Fibroblast of peridontal ligament (primary cell): ENCODE results near the gene PPP1CA.
"Not testable (repeated sequence)": the region's sequence is repeated elsewhere in the genome, so short reads cannot be mapped to it uniquely, and the experiment has no call there.

Experiments used
- DNase-seq: peaks from one replicate; pipeline ENCODE4 v3.0.0-alpha.2; 2010; ENCODE audit errors: extremely low read depth

Gene PPP1CA

DNA sequence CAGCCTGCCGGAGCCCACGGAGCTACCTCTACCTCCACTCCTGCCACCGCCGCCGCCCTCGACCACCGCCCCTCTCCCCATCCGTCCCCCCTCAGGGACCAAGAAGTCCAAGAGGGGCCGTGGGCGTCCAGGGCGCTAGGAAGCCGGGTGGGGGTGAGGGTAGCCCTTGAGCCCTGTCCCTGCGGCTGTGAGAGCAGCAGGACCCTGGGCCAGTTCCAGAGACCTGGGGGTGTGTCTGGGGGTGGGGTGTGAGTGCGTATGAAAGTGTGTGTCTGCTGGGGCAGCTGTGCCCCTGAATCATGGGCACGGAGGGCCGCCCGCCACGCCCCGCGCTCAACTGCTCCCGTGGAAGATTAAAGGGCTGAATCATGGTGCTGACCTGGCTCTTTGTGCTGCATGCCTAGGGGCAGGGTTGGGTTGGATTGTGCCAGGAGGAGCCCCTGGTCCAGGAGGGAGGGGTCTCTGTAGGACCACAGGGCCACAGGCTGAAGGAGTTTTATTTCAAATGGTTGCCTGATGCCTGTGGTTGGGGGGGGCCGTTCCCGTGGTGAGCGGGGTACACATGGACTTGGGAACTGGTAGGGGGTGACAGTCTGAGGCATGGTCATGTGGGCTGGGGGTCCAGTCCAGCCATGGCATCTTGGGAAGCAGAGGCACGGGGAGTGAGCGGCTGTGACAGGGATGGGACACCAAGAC is 33.5 kb upstream of the PPP1CA start:
- DNase-seq, result no peak

DNA sequence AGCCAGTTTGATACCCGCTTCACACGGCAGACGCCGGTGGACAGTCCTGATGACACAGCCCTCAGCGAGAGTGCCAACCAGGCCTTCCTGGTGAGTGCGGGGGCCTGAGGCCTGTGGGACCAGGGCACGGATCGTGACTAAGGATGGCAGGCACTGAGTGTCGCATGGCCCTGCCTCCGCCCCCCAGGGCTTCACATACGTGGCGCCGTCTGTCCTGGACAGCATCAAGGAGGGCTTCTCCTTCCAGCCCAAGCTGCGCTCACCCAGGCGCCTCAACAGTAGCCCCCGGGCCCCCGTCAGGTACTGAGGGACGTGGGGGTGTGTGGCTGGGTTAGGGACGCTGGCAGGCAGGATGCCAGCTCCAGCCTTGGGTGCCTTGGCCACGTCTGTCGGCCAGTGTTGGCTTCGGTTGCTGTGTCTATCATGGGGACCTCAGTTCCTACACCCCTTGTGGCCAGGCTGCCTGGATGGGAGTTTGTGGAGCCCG is 32.8 kb upstream of the PPP1CA start:
- no peak for DNase-seq

- DNase-seq, result no peak
Observed at GRCh38 chr11:67433536-67434394, 32.1 kb upstream of the PPP1CA start.

DNA sequence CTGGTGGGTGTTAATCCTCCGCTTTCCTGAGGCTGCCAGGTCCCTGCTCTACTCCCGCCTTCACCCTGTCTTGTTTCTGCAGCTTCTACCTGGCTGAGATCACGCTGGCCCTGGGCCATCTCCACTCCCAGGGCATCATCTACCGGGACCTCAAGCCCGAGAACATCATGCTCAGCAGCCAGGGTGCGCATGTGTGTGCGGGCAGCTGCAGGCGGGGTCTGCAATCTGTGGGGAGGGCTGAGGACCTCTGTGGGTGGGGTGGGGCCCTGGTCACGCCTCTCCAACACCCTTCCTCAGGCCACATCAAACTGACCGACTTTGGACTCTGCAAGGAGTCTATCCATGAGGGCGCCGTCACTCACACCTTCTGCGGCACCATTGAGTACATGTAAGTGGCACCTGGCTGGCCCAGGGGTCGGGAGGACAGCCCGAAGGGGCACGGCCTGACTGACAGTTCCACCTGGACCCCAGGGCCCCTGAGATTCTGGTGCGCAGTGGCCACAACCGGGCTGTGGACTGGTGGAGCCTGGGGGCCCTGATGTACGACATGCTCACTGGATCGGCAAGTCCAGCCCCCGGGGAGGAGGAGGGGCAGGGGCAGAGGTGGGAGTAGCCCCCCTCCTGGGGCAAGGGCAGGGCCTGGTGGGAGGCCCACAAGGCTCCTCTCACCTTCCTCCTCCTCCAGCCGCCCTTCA is 31.1 kb upstream of the PPP1CA start:
- DNase-seq, result no peak

- DNase-seq, result no peak
Observed at GRCh38 chr11:67431346-67432249, 29.9 kb upstream of the PPP1CA start.

GRCh38 chr11:67429722-67430121 is 28.1 kb upstream of the PPP1CA start:
- no peak for DNase-seq

DNA sequence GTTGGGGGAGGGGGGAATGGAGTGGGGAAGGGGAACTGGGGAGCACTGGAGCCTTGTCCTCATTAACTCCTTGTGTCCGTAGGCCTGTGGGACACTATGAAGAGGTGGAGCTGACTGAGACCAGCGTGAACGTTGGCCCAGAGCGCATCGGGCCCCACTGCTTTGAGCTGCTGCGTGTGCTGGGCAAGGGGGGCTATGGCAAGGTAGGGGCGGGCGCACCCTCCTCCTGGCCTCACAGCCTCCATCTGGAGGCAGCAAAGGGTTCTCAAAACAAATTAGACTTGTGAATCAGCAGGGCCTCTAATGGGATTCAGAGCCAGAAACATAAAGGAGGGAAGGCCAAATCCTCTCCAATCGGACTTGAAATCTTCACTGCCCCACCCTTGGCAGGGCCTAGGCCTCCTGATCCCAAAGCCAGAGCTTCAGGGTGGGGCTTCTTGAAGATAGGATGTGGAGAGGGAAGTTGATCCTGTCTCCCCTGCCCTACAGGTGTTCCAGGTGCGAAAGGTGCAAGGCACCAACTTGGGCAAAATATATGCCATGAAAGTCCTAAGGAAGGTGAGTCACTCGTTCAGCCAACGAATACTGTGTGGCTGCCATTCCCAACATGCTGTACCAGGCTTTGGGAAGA is 27.5 kb upstream of the PPP1CA start:
- DNase-seq, result peak; percentile 10

DNA sequence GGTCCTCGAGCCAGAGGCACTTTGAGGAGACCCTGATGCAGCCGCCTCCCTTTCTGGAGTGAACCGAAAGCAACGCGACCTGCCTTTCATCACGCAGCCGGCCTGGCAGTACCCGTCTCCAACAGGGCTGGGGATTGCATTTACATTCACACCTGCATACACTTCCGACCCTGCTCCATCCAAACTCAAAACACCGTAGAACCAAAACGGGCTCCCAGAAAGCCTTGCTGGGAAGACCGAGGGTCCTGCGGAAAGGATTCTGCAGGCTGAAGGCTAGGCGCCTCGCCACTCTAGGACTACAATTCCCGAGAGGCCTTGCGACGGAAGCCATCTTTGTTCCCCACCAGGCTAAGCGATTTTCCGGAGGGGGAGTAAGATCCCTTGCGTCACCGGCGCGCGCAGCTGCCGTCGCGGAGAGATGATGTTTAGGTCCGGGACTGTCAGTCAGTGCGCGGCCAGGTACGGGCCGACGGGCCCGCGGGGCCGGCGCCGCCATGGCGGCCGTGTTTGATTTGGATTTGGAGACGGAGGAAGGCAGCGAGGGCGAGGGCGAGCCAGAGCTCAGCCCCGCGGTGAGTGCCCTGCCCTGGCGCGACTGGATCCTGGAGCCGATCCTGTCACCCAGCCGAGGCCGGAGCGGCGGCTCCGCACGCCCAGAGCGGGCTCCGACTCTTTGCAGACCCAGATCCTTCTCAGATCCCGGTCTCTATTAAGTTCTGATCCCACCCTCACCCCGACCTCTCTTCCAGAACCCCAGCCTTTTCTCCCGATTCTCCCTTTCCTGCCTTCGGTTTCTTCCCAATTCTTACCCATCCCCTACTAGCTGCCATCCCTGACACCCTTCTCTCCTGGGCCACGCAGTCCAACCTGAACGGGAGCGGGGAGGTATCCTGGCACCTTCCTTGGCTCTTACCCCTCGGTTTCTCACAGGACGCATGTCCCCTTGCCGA is 26.7 kb upstream of the PPP1CA start, which contains the start of gene RPS6KB2:
RPS6KB2 (plus strand) TSS at position 443 of the 950 bp plus-strand sequence; CDS start at position 495, 52 bp downstream.
- DNase-seq, result peak; percentile 97

DNA sequence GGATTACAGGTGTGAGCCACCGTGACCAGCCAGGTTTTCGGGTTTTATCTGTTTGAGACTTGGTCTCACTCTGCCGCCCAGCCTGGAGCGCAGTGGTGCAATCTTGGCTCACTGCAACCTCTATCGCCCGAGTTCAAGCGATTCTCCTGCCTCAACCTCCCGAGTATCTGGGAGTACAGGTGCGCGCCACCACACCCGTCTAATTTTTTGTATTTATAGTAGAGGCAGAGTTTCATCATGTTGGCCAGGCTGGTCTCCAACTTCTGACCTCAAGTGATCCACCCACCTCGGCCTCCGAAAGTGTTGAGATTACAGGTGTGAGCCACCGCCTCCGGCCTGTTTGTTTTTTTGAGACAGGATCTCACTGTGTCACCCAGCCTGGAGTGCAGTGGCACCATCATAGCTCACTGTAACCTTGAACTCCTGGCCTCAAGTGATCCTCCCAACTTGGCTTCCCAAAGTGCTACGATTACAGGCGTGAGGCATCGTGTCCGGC is 25.8 kb upstream of the PPP1CA start:
- not testable (repeated sequence) for DNase-seq

GRCh38 chr11:67423891-67424613 is 22.4 kb upstream of the PPP1CA start:
- DNase-seq, result no peak

DNA sequence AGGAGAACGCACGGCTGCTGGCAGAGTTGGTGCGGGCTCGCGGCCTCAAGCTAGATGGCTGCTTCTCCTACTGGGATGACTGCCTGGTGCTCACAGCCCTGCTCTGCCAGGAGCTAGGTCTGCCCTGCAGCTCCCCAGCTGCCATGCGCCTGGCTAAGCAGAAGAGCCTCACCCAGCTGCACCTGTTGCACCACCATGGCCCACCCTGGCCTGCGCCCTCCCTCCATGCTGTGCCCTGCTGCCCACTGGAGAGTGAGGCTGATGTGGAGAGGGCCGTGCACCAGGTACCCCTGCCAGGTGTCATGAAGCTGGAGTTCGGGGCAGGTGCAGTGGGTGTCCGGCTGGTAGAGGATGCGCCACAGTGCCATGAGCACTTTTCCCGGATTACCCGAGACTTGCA is 21.8 kb upstream of the PPP1CA start:
- no peak for DNase-seq

- no peak for DNase-seq
Observed at GRCh38 chr11:67422891-67423290, 21.2 kb upstream of the PPP1CA start.

DNA sequence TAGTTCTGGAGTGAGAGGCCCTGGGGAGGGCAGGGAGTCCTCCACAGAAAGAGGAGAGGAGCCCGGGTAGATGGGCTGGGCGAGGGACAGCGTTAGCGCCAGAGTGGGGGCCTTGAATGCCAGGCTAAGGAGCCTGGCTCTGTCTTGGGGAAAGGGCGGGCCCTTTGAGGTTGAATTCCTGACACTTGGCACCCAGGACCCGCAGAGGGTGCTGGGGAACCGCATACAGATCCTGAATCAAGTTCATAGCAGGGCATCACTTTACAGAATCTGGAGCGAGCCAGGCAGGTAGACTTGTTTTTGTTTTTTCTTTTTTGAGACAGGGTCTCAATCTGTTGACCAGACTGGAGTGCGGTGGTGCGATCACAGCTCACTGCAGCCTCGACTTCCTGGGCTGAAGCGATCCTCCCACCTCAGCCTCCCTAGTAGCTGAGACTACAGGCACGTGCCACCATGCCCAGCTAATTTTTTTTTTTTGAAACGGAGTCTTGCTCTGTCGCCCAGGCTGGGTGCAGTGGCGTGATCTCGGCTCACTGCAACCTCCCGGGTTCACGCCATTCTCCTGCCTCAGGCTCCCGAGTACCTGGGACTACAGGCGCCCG is 19.9 kb upstream of the PPP1CA start:
- DNase-seq, result no peak

DNA sequence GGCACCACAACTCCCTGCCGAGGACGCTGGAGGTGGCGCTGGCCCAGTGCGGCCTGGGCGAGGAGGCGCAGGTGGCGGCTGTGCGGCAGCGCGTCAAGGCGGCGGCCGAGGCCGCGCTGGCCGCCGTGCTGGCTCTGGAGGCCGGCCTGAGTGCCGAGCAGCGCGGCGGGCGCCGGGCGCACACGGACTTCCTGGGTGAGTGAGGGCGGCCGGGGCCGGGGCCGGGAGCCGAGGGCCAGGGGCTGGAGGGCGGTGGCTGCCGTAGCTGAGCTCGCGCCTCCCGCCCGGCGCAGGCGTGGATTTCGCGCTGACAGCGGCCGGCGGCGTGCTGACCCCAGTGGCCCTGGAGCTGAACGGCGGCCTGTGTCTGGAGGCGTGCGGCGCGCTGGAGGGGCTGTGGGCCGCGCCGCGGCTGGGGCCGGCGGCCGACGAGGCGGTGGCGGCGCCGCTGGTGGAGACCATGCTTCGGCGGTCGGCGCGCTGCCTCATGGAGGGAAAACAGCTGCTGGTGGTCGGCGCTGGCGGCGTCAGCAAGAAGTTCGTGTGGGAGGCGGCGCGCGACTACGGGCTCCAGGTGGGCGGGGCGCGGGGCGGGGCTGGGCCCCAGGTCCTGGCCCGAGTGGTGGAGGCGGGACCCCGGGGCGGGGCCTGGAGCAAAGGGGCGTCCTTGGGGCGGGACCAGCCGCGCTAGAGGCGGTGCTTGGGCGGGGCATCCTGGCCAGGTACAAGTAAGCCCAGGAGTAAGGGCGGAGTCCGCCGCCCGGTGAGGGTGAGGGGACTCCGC is 19.2 kb upstream of the PPP1CA start:
- peak; percentile 67 for DNase-seq

DNA sequence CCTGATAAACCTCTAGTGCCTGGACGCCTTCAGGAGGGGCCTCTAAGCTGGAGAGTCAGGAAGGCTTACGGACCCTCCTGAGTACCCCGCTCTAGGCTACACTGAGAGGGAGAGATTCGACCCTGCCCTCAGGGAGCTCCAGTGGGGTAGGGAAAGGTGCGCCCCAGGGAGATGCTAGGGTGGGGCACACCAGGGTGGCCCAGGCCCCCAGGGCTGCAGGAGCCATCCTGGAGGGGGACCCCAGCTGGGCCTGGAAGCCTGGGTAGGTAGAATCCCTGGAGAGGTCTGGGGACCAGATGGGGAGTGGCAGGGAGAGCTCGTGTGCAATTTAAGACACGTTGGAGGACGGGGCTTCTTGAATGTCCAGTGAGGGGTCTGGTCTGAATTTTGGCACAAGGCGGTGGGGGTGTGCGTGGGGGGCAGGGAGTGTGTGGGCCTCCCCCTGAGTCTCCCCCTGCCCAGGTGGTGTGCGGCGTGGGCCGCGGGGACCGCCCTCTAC is 18.5 kb upstream of the PPP1CA start:
- no peak for DNase-seq

DNA sequence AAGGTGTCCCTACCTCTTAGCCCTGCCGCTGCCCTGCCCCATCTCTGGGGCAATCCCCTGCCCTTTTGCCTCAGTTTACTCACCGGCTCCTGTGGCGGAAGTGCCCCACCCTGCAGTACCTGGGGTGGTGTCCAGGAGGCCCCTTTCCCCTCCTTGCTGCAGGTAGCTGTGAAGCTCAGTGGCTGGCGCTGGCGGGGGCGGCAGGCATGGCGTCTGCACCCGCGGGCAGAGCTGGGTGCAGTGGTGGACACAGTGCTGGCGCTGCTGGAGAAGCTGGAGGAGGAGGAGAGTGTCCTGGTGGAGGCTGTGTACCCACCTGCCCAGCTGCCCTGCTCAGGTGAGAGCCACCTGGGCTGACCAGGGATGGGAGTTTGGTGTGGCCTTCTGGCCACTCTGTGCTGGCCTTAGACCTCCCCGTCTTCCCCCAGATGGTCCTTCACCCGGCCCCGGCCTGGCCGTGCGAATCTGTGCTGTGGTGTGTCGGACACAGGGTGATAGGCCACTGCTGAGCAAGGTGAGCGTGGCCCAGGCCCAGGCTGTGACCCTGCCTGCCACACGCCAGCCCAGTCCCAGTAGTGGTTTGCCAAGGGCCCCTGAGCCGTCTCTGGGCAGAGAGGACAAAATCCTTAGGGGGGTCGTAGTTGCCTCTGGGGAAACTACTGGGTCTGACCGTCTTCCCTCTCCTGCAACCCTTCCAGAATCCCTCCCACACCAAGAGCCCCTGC is 17.8 kb upstream of the PPP1CA start:
- no peak for DNase-seq
